B cell (primary cell): Measurements from ENCODE around the gene TMCC3. TPM values are rescaled to one million over a fixed set of nuclear protein-coding genes. Genes with fewer than 3 reads are reported as not detected.

Experiments used
- ATAC-seq: fragments of 200-7000 bp; cut with Tn5 transposase; one replicate; pipeline ENCODE4 v1.10.0; 2021; ENCODE audit warnings: low read depth, mild to moderate bottlenecking, moderate number of reproducible peaks, moderate library complexity
- CTCF ChIA-PET: fragments of 350-600 bp; sonication (Branson Sonifier 250); formaldehyde crosslinking; loops from one replicate; lab custom pipeline; 2021; ENCODE audit warnings: antibody characterized with exemption, inconsistent platforms; lab: Charles Lee
- POLR2A ChIA-PET: fragments of 350-600 bp; sonication (Branson Sonifier 250); formaldehyde crosslinking; loops from one replicate; lab custom pipeline; 2021; ENCODE audit warnings: antibody characterized with exemption; lab: Charles Lee
- DNase-seq: peaks from one replicate; pipeline ENCODE4 v3.0.0; 2013
- H2AFZ ChIP-seq: 2 replicates; pipeline ENCODE4 v1.6.1; 2012; ENCODE audit warnings: mild to moderate bottlenecking, low read depth, low read length; ENCODE audit not compliant: insufficient read depth, poor library complexity, severe bottlenecking
- H3K27ac ChIP-seq, 2 donors: 1 replicate in 1 of 2; 2 replicates in 1 of 2; pipeline ENCODE4 v1.5.1; 2012 to 2013; ENCODE audit warnings: low read length in 2 of 2, mild to moderate bottlenecking in 2 of 2, moderate library complexity in 1 of 2
- H3K27me3 ChIP-seq, 4 experiments: fragments of 200-600 bp in 1 of 4; sonication (generic) in 1 of 4; replicated peaks in 1 of 4; 1 replicate in 2 of 4; 2 replicates in 2 of 4; pipeline versions ENCODE4 v1.6.1 to v1.7.0; 2013 to 2016; ENCODE audit warnings: low read length in 3 of 4, mild to moderate bottlenecking in 2 of 4, mixed read lengths in 1 of 4, moderate library complexity in 1 of 4; ENCODE audit not compliant: insufficient read depth in 4 of 4, control insufficient read depth in 3 of 4; ENCODE audit errors: control extremely low read depth in 1 of 4
- H3K36me3 ChIP-seq, 2 experiments: replicated peaks in 1 of 2; 1 replicate in 1 of 2; 2 replicates in 1 of 2; pipeline versions ENCODE4 v1.6.1 to v1.7.1; 2013; ENCODE audit warnings: low read length in 1 of 2; ENCODE audit not compliant: insufficient read depth in 2 of 2, control insufficient read depth in 1 of 2; ENCODE audit errors: control extremely low read depth in 1 of 2, extremely low read depth in 1 of 2
- H3K4me1 ChIP-seq, 2 donors: fragments of 200-600 bp in 1 of 2; sonication (generic) in 1 of 2; 1 replicate in 1 of 2; 2 replicates in 1 of 2; pipeline versions ENCODE4 v1.5.1 to v1.6.1; 2013 to 2017; ENCODE audit warnings: low read length in 2 of 2; ENCODE audit not compliant: control insufficient read depth in 2 of 2, insufficient read depth in 2 of 2
- H3K4me2 ChIP-seq: replicated peaks from 2 replicates; pipeline ENCODE3; 2012; ENCODE audit warnings: mild to moderate bottlenecking, low read depth, low read length; ENCODE audit not compliant: poor library complexity, severe bottlenecking
- H3K4me3 ChIP-seq, 5 experiments: fragments of 200-600 bp in 1 of 5; sonication (generic) in 1 of 5; 1 replicate in 3 of 5; 2 replicates in 2 of 5; pipeline versions ENCODE4 v1.5.1 to v1.7.0; 2011 to 2016; ENCODE audit warnings: low read length in 4 of 5, mild to moderate bottlenecking in 4 of 5, low read depth in 2 of 5, control low read depth in 1 of 5, moderate library complexity in 1 of 5; ENCODE audit not compliant: insufficient read depth in 1 of 5; ENCODE audit errors: control extremely low read depth in 1 of 5, extremely low read depth in 1 of 5
- H3K79me2 ChIP-seq: fragments of 200-600 bp; sonication (generic); one replicate; pipeline ENCODE4 v1.6.0; 2016; ENCODE audit warnings: low read length; ENCODE audit not compliant: control insufficient read depth, insufficient read depth
- H3K9ac ChIP-seq: fragments of 200-600 bp; sonication (generic); 2 replicates; pipeline ENCODE4 v1.6.1; 2017; ENCODE audit warnings: mild to moderate bottlenecking, low read length, moderate library complexity
- H3K9me3 ChIP-seq, 3 donors: one replicate each; pipeline versions ENCODE4 v1.6.1 to v1.7.1; 2013; ENCODE audit warnings: low read length in 2 of 3; ENCODE audit not compliant: control insufficient read depth in 2 of 3, insufficient read depth in 1 of 3; ENCODE audit errors: control extremely low read depth in 1 of 3
- H4K20me1 ChIP-seq: 2 replicates; pipeline ENCODE4 v1.6.0; 2012; ENCODE audit warnings: mild to moderate bottlenecking, low read length; ENCODE audit not compliant: insufficient read depth, control insufficient read depth, poor library complexity, severe bottlenecking
- H3K27ac Mint-ChIP-seq: one replicate; pipeline ENCODE4 v1.8.0; 2021; ENCODE audit warnings: mixed read lengths
- H3K27me3 Mint-ChIP-seq: one replicate; pipeline ENCODE4 v1.8.0; 2021; ENCODE audit warnings: mixed read lengths
- H3K4me1 Mint-ChIP-seq: one replicate; pipeline ENCODE4 v1.8.0; 2021; ENCODE audit warnings: mixed read lengths
- H3K4me3 Mint-ChIP-seq: one replicate; pipeline ENCODE4 v1.8.0; 2021; ENCODE audit warnings: mixed read lengths
- H3K9me3 Mint-ChIP-seq: one replicate; pipeline ENCODE4 v1.8.0; 2022; ENCODE audit warnings: mixed read lengths; ENCODE audit not compliant: insufficient read depth
- CTCF ChIP-seq: fragments of 200-600 bp; IDR thresholded peaks from one replicate; pipeline ENCODE4 v1.8.0; 2022; ENCODE audit warnings: antibody characterized with exemption, mild to moderate bottlenecking
- EZH2 ChIP-seq: IDR thresholded peaks from 2 replicates; pipeline ENCODE4 v1.6.1; 2012; ENCODE audit warnings: borderline replicate concordance, low read depth, mild to moderate bottlenecking, moderate library complexity, low read length; ENCODE audit not compliant: insufficient read depth, poor library complexity, severe bottlenecking
- WGBS: methylation state at CpG from one replicate; pipeline ENCODE4 v1.1.5; 2013; ENCODE audit warnings: missing lambda C conversion rate; ENCODE audit not compliant: insufficient coverage; 5-methylcytosine and 5-hydroxymethylcytosine counted together
- intact Hi-C: fragments of 100-400 bp; cut with micrococcal nuclease; formaldehyde crosslinking; loops from one replicate; pipeline ENCODE4 v1.10.0; 2022
- polyA plus RNA-seq: library from polyadenylated mRNA; depleted of rRNA; stranded (reverse); fragments of >200 nt; gene quantifications from 2 replicates; pipeline ENCODE4 v1.2.3, GENCODE V29; 2012
- total RNA-seq, 2 donors: library from RNA; stranded (reverse); fragments of 120-200 nt in 1 of 2; gene quantifications; 1 replicate in 1 of 2; 2 replicates in 1 of 2; pipeline versions ENCODE4 v1.2.3 to v1.2.4, GENCODE V29; 2013 to 2022

Gene TMCC3
- total and polyA plus RNA-seq, 2 donors (not counting 1 experiment from before 2014, with no cell fraction given), result 4.5 to 8.8 TPM

GRCh38 chr12:94659346-94659930, 9.1 kb upstream of the TMCC3 start:
- TF ChIP-seq EZH2, result no peak
- TF ChIP-seq CTCF, result no peak
- Histone ChIP-seq H3K79me2 (peaks cover 4% of the 10 kb centered on the region), H3K36me3 (peaks cover 0 to 7% of the 10 kb centered on the region in 2 experiments), H3K27ac (no peak overlapping the region), H3K4me3 (no peak overlapping the region), H4K20me1 (no peaks in the 10 kb centered on the region), H3K4me2 (no peak overlapping the region), H2AFZ (no peak overlapping the region), H3K4me1 (peaks cover 7 to 11% of the 10 kb centered on the region in 2 donors), H3K9me3 (no peaks in the 10 kb centered on the region), H3K27me3 (no peaks in the 10 kb centered on the region), H3K9ac (no peak overlapping the region)
- POLR2A ChIA-PET, result no interaction called here
- H3K27ac Mint-ChIP-seq, result no peak overlapping the region
- ATAC-seq (no peak), DNase-seq (no peak)
- CTCF ChIA-PET, result no interaction called here
- intact Hi-C loops, result no loop called here
- WGBS, result 100% methylated on average over 1 of the region's 3 CpGs
- no peaks in the 10 kb centered on the region for H3K9me3 Mint-ChIP-seq
- peaks cover 12% of the 10 kb centered on the region for H3K4me1 Mint-ChIP-seq
- H3K4me3 Mint-ChIP-seq, result no peak overlapping the region
- H3K27me3 Mint-ChIP-seq, result no peaks in the 10 kb centered on the region

GRCh38 chr12:94658931-94659330, 8.6 kb upstream of the TMCC3 start:
- intact Hi-C loops, result no loop called here
- H3K4me1 Mint-ChIP-seq, result peaks cover 12% of the 10 kb centered on the region
- DNase-seq (no peak), ATAC-seq (no peak)
- H2AFZ ChIP-seq, result no peak overlapping the region
- H3K27me3 Mint-ChIP-seq, result no peaks in the 10 kb centered on the region
- no peaks in the 10 kb centered on the region for H3K9me3 ChIP-seq
- H4K20me1 ChIP-seq, result no peaks in the 10 kb centered on the region
- ChIA-PET POLR2A (no interaction called here), CTCF (no interaction called here)
- no peak overlapping the region for H3K4me2 ChIP-seq
- no peak overlapping the region for H3K9ac ChIP-seq
- H3K4me3 ChIP-seq, result no peak overlapping the region
- peaks cover 0 to 7% of the 10 kb centered on the region in 2 experiments for H3K36me3 ChIP-seq
- no peak for TF ChIP-seq EZH2
- TF ChIP-seq CTCF, result no peak
- peaks cover 7 to 11% of the 10 kb centered on the region in 2 donors for H3K4me1 ChIP-seq
- H3K4me3 Mint-ChIP-seq, result no peak overlapping the region
- H3K9me3 Mint-ChIP-seq, result no peaks in the 10 kb centered on the region
- H3K27ac Mint-ChIP-seq, result no peak overlapping the region
- H3K27me3 ChIP-seq, result no peaks in the 10 kb centered on the region
- no peak overlapping the region for H3K27ac ChIP-seq
- H3K79me2 ChIP-seq, result peaks cover 4% of the 10 kb centered on the region
- WGBS, result no CpG with 5 or more reads among the region's 1 CpG
